DMS153 treated with DMSO at 0.1 percent for 48 hours (cell line): Measurements from ENCODE around the gene PTPRH.
"Not testable (repeated sequence)": the region's sequence is repeated elsewhere in the genome, so short reads cannot be mapped to it uniquely, and the experiment has no call there.

ENCODE experiments used
- DNase-seq: peaks from one replicate; lab custom pipeline; 2025; ENCODE audit not compliant: unreplicated experiment; lab: John Stamatoyannopoulos, UW

Gene PTPRH

GRCh38 chr19:55227241-55228014 is 18.1 kb upstream of the PTPRH start:
- no peak for DNase-seq

DNA sequence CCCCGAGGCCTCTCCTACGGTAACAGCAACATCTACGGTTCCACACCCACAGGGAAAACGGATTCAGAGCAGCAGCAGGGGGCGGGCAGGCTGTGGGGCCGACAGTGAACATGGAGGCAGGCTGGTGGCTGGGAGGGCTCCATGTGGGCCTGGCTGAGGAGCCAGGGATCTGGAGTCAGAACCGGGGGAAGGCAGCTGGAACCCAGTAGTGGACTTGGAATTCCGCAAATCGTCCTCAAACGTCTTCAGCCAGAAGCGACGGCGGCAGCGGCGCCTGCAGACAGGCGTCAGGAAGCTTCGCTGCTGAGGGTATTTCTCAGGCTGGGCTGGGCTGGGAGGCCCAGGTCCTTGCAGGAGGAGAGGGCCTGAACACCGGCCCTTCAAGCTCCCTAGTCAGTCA is 17.5 kb upstream of the PTPRH start:
- DNase-seq, result no peak

- no peak for DNase-seq
These were observed 17.0 kb upstream of the PTPRH start for GRCh38 chr19:55226273-55226672.

DNA sequence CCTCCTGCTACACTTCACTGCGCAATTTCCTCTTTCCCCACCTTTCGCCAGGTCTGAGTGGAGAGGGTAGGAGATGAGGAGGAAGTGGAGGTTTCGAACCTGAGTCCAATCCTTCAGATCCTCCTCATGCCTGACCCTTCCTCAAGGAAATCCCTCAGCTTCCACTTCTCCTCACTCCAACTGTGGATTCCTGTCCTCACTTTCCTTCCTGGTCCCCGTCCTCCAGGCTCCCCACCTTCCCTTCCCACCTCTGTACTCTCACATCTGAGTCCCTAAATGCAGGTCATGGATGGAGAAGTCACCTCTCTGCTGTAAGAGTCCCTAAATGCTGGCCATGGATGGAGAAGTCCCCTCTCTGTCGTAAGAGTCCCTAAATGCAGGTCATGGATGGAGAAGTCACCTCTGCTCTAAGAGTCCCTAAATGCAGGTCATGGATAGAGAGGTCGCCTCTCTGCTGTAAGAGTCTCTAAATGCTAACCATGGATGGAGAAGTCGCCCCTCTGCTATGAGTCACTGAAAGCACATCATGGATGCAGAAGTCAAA is 16.2 kb upstream of the PTPRH start:
- no peak for DNase-seq

- not testable (repeated sequence) for DNase-seq
These were observed 15.5 kb upstream of the PTPRH start for GRCh38 chr19:55224679-55225414.

DNA sequence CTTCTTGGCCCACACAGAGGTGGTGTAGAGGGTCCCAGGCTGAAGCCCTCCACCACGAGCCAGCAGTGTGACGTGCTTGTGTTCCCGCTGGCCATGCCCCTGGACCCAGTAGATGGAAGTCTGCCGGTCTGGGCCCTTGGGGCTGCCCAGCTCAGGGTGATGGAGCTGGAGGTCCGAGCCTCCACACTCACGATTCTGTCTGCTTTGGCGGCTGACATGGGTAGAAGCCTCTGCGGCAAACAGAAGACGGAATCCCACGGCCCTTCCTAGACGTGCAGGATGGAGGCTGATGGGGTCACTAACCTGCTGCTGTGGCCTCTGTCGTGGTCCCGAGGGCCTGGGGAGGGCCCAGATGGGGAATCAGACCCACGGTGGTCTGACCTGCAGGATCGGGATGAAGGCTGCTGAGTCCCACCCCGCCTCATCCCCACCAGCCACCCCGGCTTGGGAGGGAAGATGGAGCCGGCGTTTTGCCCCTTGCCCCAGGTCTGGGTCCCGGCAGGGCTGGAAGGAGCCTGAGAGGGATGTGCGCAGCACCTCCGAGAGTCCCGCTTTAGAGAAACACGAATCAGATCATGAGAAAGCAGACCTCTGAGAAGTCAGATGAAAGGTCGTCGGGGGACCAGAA is 14.9 kb upstream of the PTPRH start:
- no peak for DNase-seq

GRCh38 chr19:55223291-55224037 is 14.2 kb upstream of the PTPRH start:
- no peak for DNase-seq

DNA sequence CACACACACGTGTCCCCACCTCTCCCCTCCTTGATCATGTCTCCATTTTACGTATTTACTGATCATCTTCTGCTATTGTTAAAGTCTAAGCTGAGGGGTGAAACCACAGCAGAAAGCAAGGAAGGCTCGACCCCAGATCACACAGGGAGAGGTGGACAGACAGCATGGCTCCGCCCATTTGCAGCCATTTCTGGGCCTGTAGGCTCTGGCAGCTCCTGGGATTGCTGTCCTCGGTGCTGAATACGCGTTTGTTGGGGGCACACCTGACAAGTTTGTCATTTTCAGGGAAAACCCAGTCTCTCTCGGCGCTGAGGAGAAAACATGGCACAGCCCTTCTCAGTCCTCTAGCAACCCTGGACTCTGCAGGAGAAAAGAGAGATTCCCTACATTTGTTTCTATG is 11.2 kb upstream of the PTPRH start:
- DNase-seq, result no peak

- peak; percentile 91 for DNase-seq
These were observed 7.3 kb upstream of the PTPRH start for GRCh38 chr19:55216461-55217198.

DNA sequence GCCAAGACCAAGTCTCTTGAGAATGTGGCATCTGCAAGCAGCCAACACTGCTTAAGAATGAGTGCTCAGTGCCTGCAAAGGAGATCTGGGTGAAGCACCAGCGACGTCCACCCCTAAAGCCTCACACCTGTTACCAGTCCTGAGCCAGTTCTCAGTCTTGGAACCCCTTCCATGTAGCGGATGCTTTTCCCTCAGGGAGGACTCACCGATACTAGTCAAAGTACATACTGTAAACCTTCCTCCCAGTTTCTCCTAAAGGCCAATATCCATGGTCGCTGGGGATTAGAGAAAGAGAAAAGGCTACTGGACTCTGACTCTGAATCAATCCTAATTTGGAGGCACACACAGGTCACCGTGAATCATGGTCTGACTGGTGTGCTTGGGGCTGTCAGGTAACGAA is 4.2 kb upstream of the PTPRH start:
- no peak for DNase-seq

DNA sequence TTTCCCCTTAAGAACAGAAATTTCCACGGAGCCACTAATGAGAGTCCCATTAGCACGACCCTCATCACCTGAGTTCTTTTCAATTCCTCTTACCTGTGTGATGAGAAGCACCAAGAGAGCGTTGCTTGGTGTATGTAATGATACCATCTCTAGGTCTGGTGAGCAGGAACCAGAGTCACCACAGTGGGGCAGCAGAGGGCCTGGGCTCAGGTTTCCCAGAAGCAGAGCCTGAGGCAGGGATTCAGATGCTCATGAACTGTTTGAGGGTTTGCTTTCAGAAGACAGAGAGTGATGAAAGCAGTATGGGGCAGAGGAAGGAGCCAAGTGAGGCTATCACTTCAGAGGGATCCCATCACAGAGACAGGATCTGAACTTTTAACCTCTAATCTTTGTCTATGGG is 3.1 kb upstream of the PTPRH start:
- peak; percentile 74 for DNase-seq

DNA sequence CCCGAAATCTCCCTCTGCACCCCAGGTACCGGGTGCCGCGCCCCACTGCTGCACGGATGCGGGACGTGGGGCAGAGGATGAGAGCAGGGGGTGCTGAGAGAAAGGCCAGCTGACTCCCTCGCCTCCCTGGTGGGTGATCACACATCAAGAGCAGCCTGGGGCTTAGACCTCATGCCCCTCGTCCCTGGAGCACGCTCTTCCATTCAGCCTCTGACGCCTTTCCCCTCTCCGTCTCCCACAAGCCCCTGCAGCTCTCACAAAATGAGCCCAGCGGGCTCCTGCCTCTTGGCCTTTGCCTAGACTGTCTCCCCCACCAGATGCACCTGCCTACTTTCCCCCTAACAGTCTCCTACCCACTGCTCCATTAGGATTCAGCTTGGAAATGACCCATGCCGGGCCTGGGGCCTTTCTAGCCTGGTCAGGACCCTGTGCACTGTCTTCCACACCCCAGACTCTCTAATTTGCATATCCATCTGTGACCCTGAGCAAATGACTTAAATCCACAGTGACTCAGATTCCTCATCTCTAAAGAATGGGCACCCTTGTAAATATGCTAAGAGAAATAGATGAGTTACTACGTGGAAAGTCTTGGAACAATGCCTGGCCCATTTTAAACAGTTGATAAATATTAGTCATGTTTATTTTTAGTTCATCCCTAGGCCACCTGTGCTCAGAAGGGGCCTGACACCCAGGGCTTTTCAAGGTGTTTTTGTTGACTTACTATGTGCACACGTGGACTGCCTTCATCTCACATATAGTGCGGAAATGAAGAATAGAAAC is 582 bp upstream of the PTPRH start:
- DNase-seq, result peak; percentile 74

- DNase-seq, result peak; percentile 49
These were observed 2.4 kb downstream of the PTPRH start for GRCh38 chr19:55206664-55207500.

GRCh38 chr19:55202199-55202598 is 7.1 kb downstream of the PTPRH start:
- DNase-seq, result not testable (repeated sequence)

DNA sequence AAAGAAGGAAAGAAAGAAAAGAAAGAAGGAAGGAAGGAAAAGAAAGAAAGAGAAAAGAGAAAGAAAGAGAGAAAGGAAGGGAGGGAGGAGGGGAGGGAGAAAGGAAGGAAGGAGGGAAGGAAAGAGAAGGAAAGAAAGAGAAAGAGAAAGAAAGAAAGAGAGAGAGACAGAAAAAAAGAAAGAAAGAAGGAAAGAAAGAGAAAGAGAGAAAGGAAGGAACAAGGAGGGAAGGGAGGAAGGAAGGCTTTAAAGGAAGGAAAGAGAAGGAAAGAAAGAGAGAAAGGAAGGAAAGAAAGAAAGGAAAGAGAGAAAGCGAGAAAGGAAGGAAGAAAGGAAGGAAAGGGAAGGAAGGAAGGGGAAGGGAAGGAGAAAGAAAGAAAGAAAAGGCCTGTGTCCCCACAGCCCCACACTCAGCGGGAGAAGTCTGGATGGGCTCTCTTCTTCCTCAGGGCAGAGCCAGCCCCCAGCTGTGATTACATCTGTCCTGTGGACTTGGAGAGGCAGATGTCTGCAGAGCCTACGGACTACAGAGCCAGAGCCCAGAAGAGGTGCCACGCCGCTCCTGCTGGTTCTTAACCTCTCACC is 9.6 kb downstream of the PTPRH start:
- no peak for DNase-seq

GRCh38 chr19:55198651-55199050 is 10.7 kb downstream of the PTPRH start:
- DNase-seq, result no peak

- no peak for DNase-seq
These were observed 11.8 kb downstream of the PTPRH start for GRCh38 chr19:55197528-55197927.

GRCh38 chr19:55196803-55197202 is 12.5 kb downstream of the PTPRH start:
- DNase-seq, result no peak
